Measurements from ENCODE around the gene RRBP1. TPM values are rescaled to one million over a fixed set of nuclear protein-coding genes. Genes with fewer than 3 reads are reported as not detected.

The RRBP1 gene
- polyA plus RNA-seq, 3 donors: 110 to 122 (median 120) TPM

Other genes with a start within 250 kb of the RRBP1 start
- gene BFSP1, start 150.9 kb downstream of the RRBP1 start, polyA plus RNA-seq (ENCODE audit: insufficient read length in 3 of 3): 1 to 10 TPM; 3.9 to 4.5 (median 3.9) TPM
- gene DSTN, start 112.2 kb downstream of the RRBP1 start, polyA plus RNA-seq (ENCODE audit: insufficient read length in 3 of 3): 100 to 1,000 TPM; 397 to 438 (median 404) TPM
- under 1 TPM in 1 of 3 donors, not detected in 2; 0.29 TPM for gene BANF2, start 17.7 kb upstream of the RRBP1 start, polyA plus RNA-seq (ENCODE audit: insufficient read length in 3 of 3)